OCI-LY1 (cell line): ENCODE data around the gene MTHFD1L.

ENCODE experiments used
- H2AFZ ChIP-seq: fragments of 200-600 bp; sonication (generic), shearing (Covaris generic); 2 replicates; pipeline ENCODE4 v1.6.0; 2014; ENCODE audit warnings: antibody characterized with exemption, mild to moderate bottlenecking, low read length
- H3F3A ChIP-seq: fragments of 200-600 bp; sonication (generic), shearing (Covaris generic); 2 replicates; pipeline ENCODE4 v1.6.0; 2014; ENCODE audit warnings: mild to moderate bottlenecking, antibody characterized with exemption, low read length, moderate library complexity; ENCODE audit not compliant: insufficient read depth
- H3K27ac ChIP-seq: fragments of 200-600 bp; sonication (generic); 2 replicates; pipeline ENCODE4 v1.5.1; 2014; ENCODE audit warnings: low read length, mixed run types, mild to moderate bottlenecking, low read depth; ENCODE audit not compliant: poor library complexity, severe bottlenecking
- H3K27me3 ChIP-seq: fragments of 200-600 bp; sonication (generic); 2 replicates; pipeline ENCODE4 v1.6.0; 2014; ENCODE audit warnings: antibody characterized with exemption, mild to moderate bottlenecking, low read length, moderate library complexity; ENCODE audit not compliant: insufficient read depth
- H3K36me3 ChIP-seq: fragments of 200-600 bp; sonication (generic); 2 replicates; pipeline ENCODE4 v1.6.1; 2014; ENCODE audit warnings: mild to moderate bottlenecking, antibody characterized with exemption, low read length, moderate library complexity, mixed read lengths; ENCODE audit not compliant: insufficient read depth
- H3K4me1 ChIP-seq: fragments of 200-600 bp; sonication (generic); 2 replicates; pipeline ENCODE4 v1.5.1; 2014; ENCODE audit warnings: mild to moderate bottlenecking, low read length, moderate library complexity; ENCODE audit not compliant: insufficient read depth, severe bottlenecking
- H3K4me2 ChIP-seq: fragments of 200-600 bp; sonication (generic), shearing (Covaris generic); 2 replicates; pipeline ENCODE4 v1.6.1; 2014; ENCODE audit warnings: low read length
- H3K4me3 ChIP-seq: fragments of 200-600 bp; sonication (generic); 2 replicates; pipeline ENCODE4 v1.5.1; 2014; ENCODE audit warnings: low read length, low read depth, mild to moderate bottlenecking, mixed read lengths; ENCODE audit not compliant: poor library complexity, severe bottlenecking
- H3K79me2 ChIP-seq: fragments of 200-600 bp; shearing (Covaris generic); 2 replicates; pipeline ENCODE4 v1.6.1; 2016; ENCODE audit warnings: mixed run types, low read length, mixed read lengths; ENCODE audit not compliant: insufficient read depth
- H3K9ac ChIP-seq: fragments of 200-600 bp; sonication (generic), shearing (Covaris generic); 2 replicates; pipeline ENCODE4 v1.6.1; 2014; ENCODE audit warnings: mild to moderate bottlenecking, low read length, mixed read lengths
- H3K9me2 ChIP-seq: fragments of 200-600 bp; sonication (generic), shearing (Covaris generic); 2 replicates; pipeline ENCODE4 v1.6.1; 2014; ENCODE audit warnings: low read depth, mild to moderate bottlenecking, low read length, mixed read lengths
- H3K9me3 ChIP-seq: fragments of 200-600 bp; shearing (Covaris generic); 2 replicates; pipeline ENCODE4 v1.6.1; 2014; ENCODE audit warnings: low read length, mixed read lengths
- H4K20me1 ChIP-seq: fragments of 200-600 bp; sonication (generic), shearing (Covaris generic); 2 replicates; pipeline ENCODE4 v1.6.0; 2016; ENCODE audit warnings: mild to moderate bottlenecking, low read length; ENCODE audit not compliant: insufficient read depth
- EZH2 ChIP-seq: fragments of 200-600 bp; sonication (generic), shearing (Covaris generic); IDR thresholded peaks from 2 replicates; pipeline ENCODE4 v1.8.0; 2017; ENCODE audit warnings: borderline replicate concordance, mixed run types, mild to moderate bottlenecking, antibody characterized with exemption, low read length, moderate library complexity, mixed read lengths
- TF ChIP-seq, protein P1 (sequence below): fragments of 200-600 bp; sonication (generic), shearing (Covaris generic); IDR thresholded peaks from 2 replicates; pipeline ENCODE4 v1.5.1; 2017; ENCODE audit warnings: mild to moderate bottlenecking, antibody characterized with exemption, low read length, moderate library complexity, mixed read lengths

MTHFD1L gene

GRCh38 chr6:150966786-150967185, 101.3 kb downstream of the MTHFD1L start:
- Histone ChIP-seq H3K4me1 (no peaks in the 10 kb centered on the region), H3K4me2 (no peak overlapping the region), H4K20me1 (no peaks in the 10 kb centered on the region), H3K27ac (no peak overlapping the region), H3K9ac (no peak overlapping the region), H3K27me3 (no peaks in the 10 kb centered on the region), H3K9me3 (no peaks in the 10 kb centered on the region), H3K4me3 (no peak overlapping the region), H3F3A (no peaks in the 10 kb centered on the region), H3K79me2 (no peaks in the 10 kb centered on the region), H3K36me3 (peaks cover 16% of the 10 kb centered on the region), H2AFZ (no peak overlapping the region), H3K9me2 (no peaks in the 10 kb centered on the region)
- no peak for TF ChIP-seq EZH2
- TF ChIP-seq, protein P1, sequence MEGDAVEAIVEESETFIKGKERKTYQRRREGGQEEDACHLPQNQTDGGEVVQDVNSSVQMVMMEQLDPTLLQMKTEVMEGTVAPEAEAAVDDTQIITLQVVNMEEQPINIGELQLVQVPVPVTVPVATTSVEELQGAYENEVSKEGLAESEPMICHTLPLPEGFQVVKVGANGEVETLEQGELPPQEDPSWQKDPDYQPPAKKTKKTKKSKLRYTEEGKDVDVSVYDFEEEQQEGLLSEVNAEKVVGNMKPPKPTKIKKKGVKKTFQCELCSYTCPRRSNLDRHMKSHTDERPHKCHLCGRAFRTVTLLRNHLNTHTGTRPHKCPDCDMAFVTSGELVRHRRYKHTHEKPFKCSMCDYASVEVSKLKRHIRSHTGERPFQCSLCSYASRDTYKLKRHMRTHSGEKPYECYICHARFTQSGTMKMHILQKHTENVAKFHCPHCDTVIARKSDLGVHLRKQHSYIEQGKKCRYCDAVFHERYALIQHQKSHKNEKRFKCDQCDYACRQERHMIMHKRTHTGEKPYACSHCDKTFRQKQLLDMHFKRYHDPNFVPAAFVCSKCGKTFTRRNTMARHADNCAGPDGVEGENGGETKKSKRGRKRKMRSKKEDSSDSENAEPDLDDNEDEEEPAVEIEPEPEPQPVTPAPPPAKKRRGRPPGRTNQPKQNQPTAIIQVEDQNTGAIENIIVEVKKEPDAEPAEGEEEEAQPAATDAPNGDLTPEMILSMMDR: no peak

DNA sequence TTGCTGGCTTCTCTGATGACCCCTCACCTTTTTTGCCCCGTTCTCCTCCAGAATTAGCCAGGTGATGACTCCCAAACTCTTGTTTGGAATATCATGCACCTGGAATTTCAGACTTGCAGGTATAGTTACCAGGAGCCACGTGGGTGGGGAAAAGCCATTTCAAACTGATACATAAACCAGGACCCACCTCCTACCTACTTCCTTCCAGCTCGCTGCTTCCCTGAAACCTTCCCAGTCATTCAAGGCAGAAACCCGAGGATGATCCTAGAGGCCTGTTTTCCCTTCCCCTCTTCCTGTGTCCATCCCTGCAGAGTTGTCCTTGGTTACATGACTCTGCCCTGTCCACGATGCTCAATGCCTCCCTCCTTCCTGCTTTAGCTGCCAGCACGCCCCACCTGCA, 101.9 kb downstream of the MTHFD1L start:
- no peak overlapping the region for H3K4me3 ChIP-seq
- no peaks in the 10 kb centered on the region for H4K20me1 ChIP-seq
- no peaks in the 10 kb centered on the region for H3K9me3 ChIP-seq
- TF ChIP-seq EZH2: no peak
- TF ChIP-seq, protein P1: no peak
- no peaks in the 10 kb centered on the region for H3K79me2 ChIP-seq
- no peaks in the 10 kb centered on the region for H3F3A ChIP-seq
- no peak overlapping the region for H3K27ac ChIP-seq
- H3K9me2 ChIP-seq: no peaks in the 10 kb centered on the region
- no peak overlapping the region for H2AFZ ChIP-seq
- H3K4me2 ChIP-seq: no peak overlapping the region
- no peaks in the 10 kb centered on the region for H3K27me3 ChIP-seq
- H3K36me3 ChIP-seq: peaks cover 22% of the 10 kb centered on the region
- no peaks in the 10 kb centered on the region for H3K4me1 ChIP-seq
- no peak overlapping the region for H3K9ac ChIP-seq

GRCh38 chr6:150967910-150968309, 102.4 kb downstream of the MTHFD1L start:
- Histone ChIP-seq H3K27ac (no peak overlapping the region), H3K4me3 (no peak overlapping the region), H3K9ac (no peak overlapping the region), H3K36me3 (peaks cover 27% of the 10 kb centered on the region), H3K4me2 (no peak overlapping the region), H3K9me3 (no peaks in the 10 kb centered on the region), H3K79me2 (no peaks in the 10 kb centered on the region), H3K9me2 (no peaks in the 10 kb centered on the region), H4K20me1 (no peaks in the 10 kb centered on the region), H2AFZ (no peak overlapping the region), H3F3A (no peaks in the 10 kb centered on the region), H3K4me1 (no peaks in the 10 kb centered on the region), H3K27me3 (no peaks in the 10 kb centered on the region)
- TF ChIP-seq, protein P1: no peak
- no peak for TF ChIP-seq EZH2
